Endothelial cell of umbilical vein (primary cell): ENCODE results near the gene VDR. TPM values are rescaled to one million over a fixed set of nuclear protein-coding genes. Genes with fewer than 3 reads are reported as not detected.

Experiments used
- BruUV-seq: library from RNA; stranded (reverse); fragments of 400-500 nt; replicated peaks from 2 replicates; lab custom pipeline; 2021; lab: Mats Ljungman, UMichigan
- CTCF ChIA-PET: fragments of 300-600, 350-600 bp; sonication (Branson Sonifier 250); formaldehyde crosslinking; loops from one replicate; lab custom pipeline; 2021; ENCODE audit warnings: antibody characterized with exemption, inconsistent platforms; lab: Charles Lee
- POLR2A ChIA-PET: fragments of 300-600, 350-600 bp; sonication (Branson Sonifier 250); formaldehyde crosslinking; loops from one replicate; lab custom pipeline; 2021; ENCODE audit warnings: antibody characterized with exemption, inconsistent platforms; lab: Charles Lee
- DNase-seq: peaks from one replicate; pipeline ENCODE4 v3.0.0-alpha.2; 2011; ENCODE audit warnings: low read depth, low spot score
- FAIRE-seq: peaks from 2 replicates; lab custom pipeline; 2011; peaks lifted over from hg19 to GRCh38; lab: Jason Lieb, UNC
- H2AFZ ChIP-seq: 2 replicates; pipeline ENCODE4 v1.6.0; 2012; ENCODE audit warnings: low read depth, low read length, control low read depth, inconsistent platforms
- H3K27ac ChIP-seq: 2 replicates; pipeline ENCODE4 v1.5.1; 2011; ENCODE audit warnings: low read depth, mild to moderate bottlenecking, control low read depth, low read length, moderate library complexity; ENCODE audit not compliant: insufficient read depth
- H3K27me3 ChIP-seq, 2 experiments: 2 replicates each; pipeline versions ENCODE4 v1.6.0 to v1.6.1; 2011; ENCODE audit warnings: low read length in 2 of 2, mixed read lengths in 1 of 2; ENCODE audit not compliant: control insufficient read depth in 2 of 2, insufficient read depth in 2 of 2
- H3K36me3 ChIP-seq, 2 experiments: 2 replicates in 1 of 2; 3 replicates in 1 of 2; pipeline ENCODE4 v1.5.1; 2011; ENCODE audit warnings: low read length in 2 of 2, mild to moderate bottlenecking in 1 of 2, moderate library complexity in 1 of 2; ENCODE audit not compliant: control insufficient read depth in 2 of 2, insufficient read depth in 2 of 2; ENCODE audit errors: extremely low read depth in 1 of 2
- H3K4me1 ChIP-seq: 3 replicates; pipeline ENCODE4 v1.5.1; 2011; ENCODE audit warnings: mild to moderate bottlenecking, low read length; ENCODE audit not compliant: control insufficient read depth, insufficient read depth; ENCODE audit errors: extremely low read depth
- H3K4me2 ChIP-seq: 2 replicates; pipeline ENCODE4 v1.6.1; 2011; ENCODE audit warnings: low read length, control low read depth, mixed read lengths; ENCODE audit not compliant: insufficient read depth
- H3K4me3 ChIP-seq, 3 experiments: fragments of 200-600 bp in 1 of 3; sonication (generic), shearing (Covaris generic) in 1 of 3; replicated peaks in 1 of 3; 2 replicates each; pipeline ENCODE4 v1.5.1; 2011 to 2016; ENCODE audit warnings: control low read depth in 3 of 3, low read length in 3 of 3, mild to moderate bottlenecking in 2 of 3, inconsistent platforms in 1 of 3, low read depth in 1 of 3, moderate library complexity in 1 of 3; ENCODE audit not compliant: insufficient read depth in 1 of 3
- H3K79me2 ChIP-seq: 2 replicates; pipeline ENCODE4 v1.6.0; 2012; ENCODE audit warnings: low read length, inconsistent platforms; ENCODE audit not compliant: control insufficient read depth, insufficient read depth
- H3K9ac ChIP-seq: replicated peaks from 2 replicates; pipeline ENCODE3; 2011; ENCODE audit warnings: low read length, control low read depth; ENCODE audit not compliant: insufficient read depth; ENCODE audit errors: extremely low read depth
- H3K9me1 ChIP-seq: replicated peaks from 3 replicates; pipeline ENCODE4 v1.6.0; 2011; ENCODE audit warnings: mild to moderate bottlenecking, low read length; ENCODE audit not compliant: control insufficient read depth, insufficient read depth; ENCODE audit errors: extremely low read depth
- H3K9me3 ChIP-seq: replicated peaks from 2 replicates; pipeline ENCODE4 v1.5.1; 2012; ENCODE audit warnings: low read length, inconsistent platforms; ENCODE audit not compliant: control insufficient read depth, insufficient read depth
- H4K20me1 ChIP-seq: replicated peaks from 2 replicates; pipeline ENCODE3; 2011; ENCODE audit warnings: mild to moderate bottlenecking, low read length; ENCODE audit not compliant: control insufficient read depth, insufficient read depth; ENCODE audit errors: extremely low read depth
- CTCF ChIP-seq, 2 donors: IDR thresholded peaks; 1 replicate in 1 of 2; 2 replicates in 1 of 2; pipeline ENCODE4 v1.5.1; 2011; ENCODE audit warnings: low read length in 2 of 2, mild to moderate bottlenecking in 2 of 2, moderate library complexity in 2 of 2, control low read depth in 1 of 2, inconsistent platforms in 1 of 2, low read depth in 1 of 2; ENCODE audit not compliant: insufficient read depth in 1 of 2; ENCODE audit errors: extremely low read depth in 1 of 2
- EZH2 ChIP-seq: IDR thresholded peaks from 2 replicates; pipeline ENCODE4 v1.6.1; 2012; ENCODE audit warnings: borderline replicate concordance, low read depth, mild to moderate bottlenecking, moderate library complexity, low read length, inconsistent platforms; ENCODE audit not compliant: severe bottlenecking
- FOS ChIP-seq: IDR thresholded peaks from 2 replicates; pipeline ENCODE4 v1.6.1; 2011; ENCODE audit warnings: mild to moderate bottlenecking, low read length, moderate library complexity, borderline replicate concordance; ENCODE audit not compliant: insufficient read depth
- GATA2 ChIP-seq: IDR thresholded peaks from 2 replicates; pipeline ENCODE4 v1.7.0; 2011; ENCODE audit warnings: low read depth, mild to moderate bottlenecking, moderate library complexity, mixed read lengths, low read length; ENCODE audit not compliant: insufficient read length, insufficient read depth
- JUN ChIP-seq: IDR thresholded peaks from 2 replicates; pipeline ENCODE4 v1.6.1; 2011; ENCODE audit warnings: borderline replicate concordance, low read depth; ENCODE audit not compliant: insufficient read length, insufficient read depth
- MAX ChIP-seq: IDR thresholded peaks from 2 replicates; pipeline ENCODE4 v1.6.1; 2011; ENCODE audit not compliant: insufficient read depth, insufficient read length
- MYC ChIP-seq: IDR thresholded peaks from one replicate; pipeline ENCODE4 v1.6.1; 2011; ENCODE audit warnings: mild to moderate bottlenecking, low read depth, low read length
- POLR2A ChIP-seq: IDR thresholded peaks from 2 replicates; pipeline ENCODE4 v1.6.1; 2012; ENCODE audit warnings: low read depth, mild to moderate bottlenecking, control low read depth, low read length
- POLR2AphosphoS5 ChIP-seq: IDR thresholded peaks from 2 replicates; pipeline ENCODE4 v1.6.1; 2012; ENCODE audit warnings: low read depth, mild to moderate bottlenecking, control low read depth, low read length, moderate library complexity; ENCODE audit not compliant: insufficient read depth
- dilution Hi-C: fragments of 300-500 bp; cut with MboI; formaldehyde crosslinking; loops from one replicate; pipeline ENCODE4 v1.15.0; 2019; ENCODE audit warnings: low sequenced_read_pairs; ENCODE audit not compliant: extremely low pct_ligation_motif_present
- intact Hi-C: fragments of 100-400 bp; cut with micrococcal nuclease; formaldehyde crosslinking; loops from one replicate; pipeline ENCODE4 v1.10.0; 2022
- polyA plus RNA-seq, 4 experiments: library from polyadenylated mRNA; depleted of rRNA in 3 of 4; stranded (reverse) in 3 of 4; unstranded in 1 of 4; fragments of >200 nt; gene quantifications; 2 replicates each; pipeline versions ENCODE4 v1.2.1 to v1.2.3, GENCODE V29; 2011 to 2012; ENCODE audit warnings: missing spikeins in 1 of 4
- total RNA-seq: library from RNA; stranded (reverse); gene quantifications from 2 replicates; pipeline ENCODE4 v1.2.3, GENCODE V29; 2021

VDR gene
- total and polyA plus RNA-seq, 2 donors (not counting 3 experiments of a cell fraction or from before 2014, with no cell fraction given): 0.73 to 0.91 TPM

GRCh38 chr12:47945341-47945728 is 40.5 kb upstream of the VDR start:
- no peaks in the 10 kb centered on the region for H3K9me3 ChIP-seq
- no TSS peak for BruUV-seq
- H3K4me1 ChIP-seq: no peaks in the 10 kb centered on the region
- no peaks in the 10 kb centered on the region for H3K9me1 ChIP-seq
- no peak overlapping the region for H2AFZ ChIP-seq
- no peak overlapping the region for H3K4me3 ChIP-seq
- dilution Hi-C loops (no loop called here), intact Hi-C loops (loop anchor here (5.0 kb wide), 1 partner anchor 38 kb away; no protein-coding TSS in a partner anchor)
- no peaks in the 10 kb centered on the region for H3K36me3 ChIP-seq
- peaks cover 8 to 13% of the 10 kb centered on the region in 2 experiments for H3K27me3 ChIP-seq
- no peaks in the 10 kb centered on the region for H3K79me2 ChIP-seq
- no peak for TF ChIP-seq MAX
- no peak for TF ChIP-seq MYC
- TF ChIP-seq POLR2AphosphoS5: no peak
- no peak for TF ChIP-seq POLR2A
- no peak for TF ChIP-seq JUN
- no peak for TF ChIP-seq GATA2
- no peak for TF ChIP-seq CTCF (IDR thresholded peaks at IDR 0.05; ENCODE audit: extremely low read depth in 1 of 2, insufficient read depth in 1 of 2, low read depth in 1 of 2, low read length in 2 of 2)
- no peak for TF ChIP-seq EZH2
- no peak for TF ChIP-seq FOS
- no peak overlapping the region for H3K9ac ChIP-seq
- no peak for DNase-seq
- ChIA-PET CTCF (no interaction called here), POLR2A (no interaction called here)
- no peak overlapping the region for H3K4me2 ChIP-seq
- no peak overlapping the region for H3K27ac ChIP-seq
- no peaks in the 10 kb centered on the region for H4K20me1 ChIP-seq
- FAIRE-seq: no peak
